ENCODE data around the gene RNU6-7. TPM values are rescaled to one million over a fixed set of nuclear protein-coding genes. Genes with fewer than 3 reads are reported as not detected.

Gene RNU6-7
- total RNA-seq, 6 experiments from 2014 or later: not detected

DNA sequence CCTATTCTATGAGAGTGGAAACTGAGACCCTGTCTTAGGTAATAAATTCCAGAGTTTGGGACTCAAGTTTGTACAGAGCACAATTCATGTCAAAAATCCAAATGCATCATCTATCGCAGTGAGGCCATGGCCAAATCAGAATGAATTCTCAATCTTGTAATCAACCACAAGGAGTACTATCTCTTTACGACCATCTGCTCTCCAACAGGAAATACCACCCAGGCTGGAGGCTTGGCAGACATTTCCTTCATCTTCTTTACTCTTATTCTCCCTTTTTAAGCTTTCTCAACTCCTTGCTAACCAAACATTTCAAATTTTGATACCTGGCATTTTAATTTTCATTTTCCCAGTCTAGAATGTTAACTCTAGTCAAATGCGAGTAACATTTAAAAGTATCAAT, 32.7 kb upstream of the RNU6-7 start:
- Histone ChIP-seq H3K27ac (no peak overlapping the region), H3K9me3 (no peaks in the 10 kb centered on the region), H3K4me3 (no peak overlapping the region), H3K4me1 (no peaks in the 10 kb centered on the region), H3K27me3 (no peaks in the 10 kb centered on the region), H3K36me3 (no peaks in the 10 kb centered on the region)
- intact Hi-C loops (cut with DNase I): no loop called here
- TF ChIP-seq POLR2A (IDR thresholded peaks at IDR 0.05): no peak
- TF ChIP-seq, protein P1, sequence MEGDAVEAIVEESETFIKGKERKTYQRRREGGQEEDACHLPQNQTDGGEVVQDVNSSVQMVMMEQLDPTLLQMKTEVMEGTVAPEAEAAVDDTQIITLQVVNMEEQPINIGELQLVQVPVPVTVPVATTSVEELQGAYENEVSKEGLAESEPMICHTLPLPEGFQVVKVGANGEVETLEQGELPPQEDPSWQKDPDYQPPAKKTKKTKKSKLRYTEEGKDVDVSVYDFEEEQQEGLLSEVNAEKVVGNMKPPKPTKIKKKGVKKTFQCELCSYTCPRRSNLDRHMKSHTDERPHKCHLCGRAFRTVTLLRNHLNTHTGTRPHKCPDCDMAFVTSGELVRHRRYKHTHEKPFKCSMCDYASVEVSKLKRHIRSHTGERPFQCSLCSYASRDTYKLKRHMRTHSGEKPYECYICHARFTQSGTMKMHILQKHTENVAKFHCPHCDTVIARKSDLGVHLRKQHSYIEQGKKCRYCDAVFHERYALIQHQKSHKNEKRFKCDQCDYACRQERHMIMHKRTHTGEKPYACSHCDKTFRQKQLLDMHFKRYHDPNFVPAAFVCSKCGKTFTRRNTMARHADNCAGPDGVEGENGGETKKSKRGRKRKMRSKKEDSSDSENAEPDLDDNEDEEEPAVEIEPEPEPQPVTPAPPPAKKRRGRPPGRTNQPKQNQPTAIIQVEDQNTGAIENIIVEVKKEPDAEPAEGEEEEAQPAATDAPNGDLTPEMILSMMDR (IDR thresholded peaks at IDR 0.05): no peak
- DNase-seq (no peak), ATAC-seq (no peak)
- WGBS (ENCODE audit: insufficient coverage, low coverage, low lambda C conversion rate, missing lambda C conversion rate): 61% methylated on average over 3 of the region's 3 CpGs

DNA sequence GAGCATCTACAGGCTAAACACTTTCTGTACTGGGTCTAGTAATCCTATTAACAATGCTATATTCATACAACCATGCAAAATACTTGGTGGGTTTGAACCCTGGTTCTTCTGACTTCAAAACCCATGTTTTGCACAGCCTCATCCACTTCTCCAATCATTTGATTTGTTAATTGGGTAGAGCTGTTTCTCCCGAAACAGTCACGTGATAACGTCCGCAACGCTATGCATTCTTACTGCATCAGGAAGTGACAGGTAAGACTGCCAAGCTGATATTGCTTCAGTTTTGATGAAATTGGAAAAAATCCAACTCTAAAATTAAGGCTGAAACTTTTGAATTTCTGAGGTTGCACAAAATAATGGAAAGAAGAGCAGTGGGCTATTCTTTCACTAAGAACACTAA, 30.4 kb upstream of the RNU6-7 start:
- intact Hi-C loops (cut with DNase I): no loop called here
- no peak for ATAC-seq
- no peaks in the 10 kb centered on the region for H3K9me3 ChIP-seq

DNA sequence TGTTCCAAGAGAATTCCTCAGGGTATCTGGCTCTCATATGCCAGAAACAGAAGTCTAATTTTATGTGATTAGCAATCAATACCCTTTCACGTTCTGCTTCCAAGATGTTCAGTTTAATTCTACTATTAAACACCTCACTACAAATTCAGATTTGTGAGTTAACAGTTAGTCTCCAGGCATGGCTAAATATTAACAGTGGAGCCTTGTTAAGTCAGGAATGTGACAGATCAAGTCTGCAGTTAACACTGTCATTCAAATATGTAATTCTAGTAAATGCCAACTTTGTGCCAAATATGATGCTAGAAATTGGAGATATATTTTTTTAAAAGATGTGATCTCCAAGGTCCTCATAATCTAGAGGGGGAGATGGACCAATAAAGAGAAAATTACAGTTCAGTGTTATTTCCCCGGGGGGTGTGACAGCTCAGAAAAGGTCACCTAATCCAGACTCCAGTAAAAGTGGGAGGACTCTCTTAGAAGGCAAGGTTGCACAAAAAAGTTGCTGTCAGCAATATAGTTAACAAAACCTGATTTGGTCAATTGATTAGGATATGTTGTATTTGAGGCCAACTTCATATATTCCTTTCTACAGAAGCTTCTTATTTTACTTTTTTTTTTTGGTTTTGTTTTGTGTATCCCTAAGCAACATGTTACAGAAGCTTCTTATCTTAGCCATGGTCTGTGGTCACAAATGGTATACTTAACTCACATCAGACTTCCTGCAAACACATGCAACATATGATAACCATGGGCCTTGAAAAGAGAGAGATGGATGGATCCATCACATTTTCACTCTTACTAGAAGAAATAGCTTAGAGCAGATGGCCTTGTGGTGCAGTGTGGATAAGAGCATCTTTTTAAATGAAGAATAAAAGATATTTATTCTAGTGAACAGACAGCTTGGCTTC, 18.4 kb upstream of the RNU6-7 start:
- H3K27ac ChIP-seq: no peak overlapping the region
- no peaks in the 10 kb centered on the region for H3K36me3 ChIP-seq
- no peaks in the 10 kb centered on the region for H3K9me3 ChIP-seq
- TF ChIP-seq POLR2A (IDR thresholded peaks at IDR 0.05): no peak
- TF ChIP-seq, protein P1 (IDR thresholded peaks at IDR 0.05): no peak
- intact Hi-C loops (cut with DNase I): no loop called here
- ATAC-seq (no peak), DNase-seq (no peak)
- WGBS (ENCODE audit: insufficient coverage, low coverage, low lambda C conversion rate, missing lambda C conversion rate): 40% methylated on average over 2 of the region's 2 CpGs
- H3K4me1 ChIP-seq: no peaks in the 10 kb centered on the region
- no peaks in the 10 kb centered on the region for H3K27me3 ChIP-seq
- H3K4me3 ChIP-seq: no peak overlapping the region

More for the DNA sequence above, 30.4 kb upstream of the RNU6-7 start:
- no peak overlapping the region for H3K27ac ChIP-seq
- TF ChIP-seq, protein P1 (IDR thresholded peaks at IDR 0.05): no peak
- TF ChIP-seq POLR2A (IDR thresholded peaks at IDR 0.05): no peak
- no peak overlapping the region for H3K4me3 ChIP-seq
- 82% methylated on average over 5 of the region's 5 CpGs for WGBS (ENCODE audit: insufficient coverage, low coverage, low lambda C conversion rate, missing lambda C conversion rate)
- DNase-seq: no peak
- H3K27me3 ChIP-seq: no peaks in the 10 kb centered on the region
- no peaks in the 10 kb centered on the region for H3K4me1 ChIP-seq
- no peaks in the 10 kb centered on the region for H3K36me3 ChIP-seq

DNA sequence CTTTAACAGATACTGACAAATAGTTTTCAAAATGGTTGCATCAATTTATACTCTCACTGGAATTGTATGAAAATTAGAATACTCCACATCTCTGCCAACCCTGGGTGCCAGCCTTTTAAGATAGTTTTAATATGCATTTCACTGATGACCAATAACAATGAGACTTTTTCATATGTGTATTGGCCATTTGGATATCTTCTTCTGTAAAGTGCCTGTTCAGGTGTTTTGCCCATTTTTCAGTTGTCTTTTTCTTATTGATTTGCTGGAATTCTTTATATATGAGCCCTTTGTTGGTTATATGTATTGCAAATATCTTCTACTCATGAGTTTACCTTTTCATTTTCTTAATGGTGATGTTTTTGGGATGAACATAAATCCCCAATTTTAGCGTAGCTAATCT, 16.7 kb upstream of the RNU6-7 start:
- intact Hi-C loops (cut with DNase I): no loop called here
- WGBS (ENCODE audit: insufficient coverage, low coverage, low lambda C conversion rate, missing lambda C conversion rate): 100% methylated on average over 1 of the region's 1 CpG

More for the DNA sequence above, 16.7 kb upstream of the RNU6-7 start:
- Histone ChIP-seq H3K4me3 (no peak overlapping the region), H3K27ac (no peak overlapping the region), H3K9me3 (no peaks in the 10 kb centered on the region), H3K4me1 (no peaks in the 10 kb centered on the region), H3K27me3 (no peaks in the 10 kb centered on the region), H3K36me3 (no peaks in the 10 kb centered on the region)
- TF ChIP-seq, protein P1 (IDR thresholded peaks at IDR 0.05): no peak
- no peak for TF ChIP-seq POLR2A (IDR thresholded peaks at IDR 0.05)
- DNase-seq: no peak
- no peak for ATAC-seq
